Measurements from ENCODE around the gene WAC. TPM values are rescaled to one million over a fixed set of nuclear protein-coding genes. Genes with fewer than 3 reads are reported as not detected.

WAC gene
- total RNA-seq = 62.9 and 105 TPM in 2 replicates

DNA sequence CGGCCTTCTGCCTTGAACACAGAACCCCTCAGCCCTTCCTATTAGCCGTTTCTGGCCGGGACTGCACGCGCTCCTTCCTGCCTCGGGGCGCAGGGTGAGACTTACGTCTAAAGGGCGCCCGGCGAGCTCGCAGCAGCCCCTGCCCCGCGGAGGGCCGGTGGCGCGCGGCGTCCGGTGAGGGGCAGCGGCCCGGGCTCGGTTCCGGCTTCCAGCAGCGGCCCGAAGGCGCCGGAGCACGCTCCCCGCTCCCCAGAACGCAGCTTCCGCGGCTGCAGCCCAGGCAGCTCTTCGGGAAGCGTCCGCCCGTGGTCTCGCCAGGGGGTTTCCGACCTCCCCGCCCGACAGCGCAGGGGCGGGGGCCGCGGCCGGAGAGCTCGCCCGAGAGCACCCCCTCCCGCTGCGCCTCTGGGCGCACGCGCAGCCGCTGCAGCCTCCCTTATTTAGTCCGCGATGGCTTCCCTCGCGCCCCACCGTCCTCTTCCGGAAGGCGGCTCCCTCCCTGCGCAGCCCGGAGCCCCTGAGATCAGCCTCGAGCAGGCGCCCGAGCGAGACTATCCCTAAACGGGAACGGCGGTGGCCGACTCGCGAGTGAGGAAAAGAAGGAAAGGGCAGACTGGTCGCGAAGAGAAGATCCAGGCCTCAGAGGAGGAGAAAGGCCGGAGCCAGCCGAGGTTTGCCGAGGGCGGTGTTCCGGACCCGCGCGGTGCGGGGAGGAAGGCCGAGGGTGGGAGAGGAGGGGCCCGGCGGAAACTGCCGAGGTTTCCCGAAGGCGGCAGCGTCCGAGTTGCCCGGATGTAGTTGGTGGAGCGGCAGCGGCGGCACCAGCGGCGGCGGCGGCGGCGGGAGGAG is at the start of gene WAC:
Gene WAC (plus strand): TSS at position 782 of the 849 bp plus-strand sequence. CDS start 462 bp downstream, outside the sequence.

Other genes with a start within 250 kb of the WAC start
- 13.7 and 23.0 TPM in 2 replicates for gene MPP7, start 230.1 kb upstream of the WAC start, total RNA-seq
- 24.3 and 27.3 TPM in 2 replicates for gene BAMBI, start 144.4 kb downstream of the WAC start, total RNA-seq

Data from nasal cavity respiratory epithelium epithelial cell of viscerocranial mucosa (primary cell).